H1 (cell line): ENCODE results near the gene SKP2. TPM values are rescaled to one million over a fixed set of nuclear protein-coding genes. Genes with fewer than 3 reads are reported as not detected.

Experiments used
- BACH1 ChIP-seq: IDR thresholded peaks from 2 replicates; pipeline ENCODE4 v1.6.1; 2012; ENCODE audit warnings: low read length, improper control_type of control experiment
- CBX8 ChIP-seq: fragments of 300-800, 300-1000 bp; sonication (generic); IDR thresholded peaks from 2 replicates; pipeline ENCODE4 v1.7.1; 2016; ENCODE audit warnings: low read depth, low read length, borderline replicate concordance
- CHD2 ChIP-seq: IDR thresholded peaks from 2 replicates; pipeline ENCODE4 v1.6.1; 2012; ENCODE audit warnings: low read length, improper control_type of control experiment
- CHD7 ChIP-seq: fragments of 300-600 bp; sonication (generic); IDR thresholded peaks from 2 replicates; pipeline ENCODE4 v1.7.1; 2012; ENCODE audit warnings: low read length, moderate library complexity, mild to moderate bottlenecking, inconsistent platforms; ENCODE audit not compliant: insufficient replicate concordance
- HDAC2 ChIP-seq, 2 experiments: fragments of 300-600 bp in 1 of 2; sonication (generic) in 1 of 2; IDR thresholded peaks; 2 replicates each; pipeline ENCODE4 v1.6.1; 2011 to 2012; ENCODE audit warnings: low read depth in 2 of 2, low read length in 2 of 2, mild to moderate bottlenecking in 2 of 2, moderate library complexity in 2 of 2, borderline replicate concordance in 1 of 2, inconsistent platforms in 1 of 2
- MAX ChIP-seq: IDR thresholded peaks from 2 replicates; pipeline ENCODE4 v1.6.1; 2012; ENCODE audit warnings: inconsistent platforms
- RFX5 ChIP-seq: IDR thresholded peaks from 2 replicates; pipeline ENCODE4 v1.6.1; 2011; ENCODE audit warnings: low read depth, low read length, improper control_type of control experiment, borderline replicate concordance
- RXRA ChIP-seq: IDR thresholded peaks from 2 replicates; pipeline ENCODE4 v1.6.1; 2011; ENCODE audit warnings: low read depth, mild to moderate bottlenecking, low read length, moderate library complexity; ENCODE audit not compliant: insufficient read depth
- SIRT6 ChIP-seq: IDR thresholded peaks from one replicate; pipeline ENCODE4 v1.7.1; 2012; ENCODE audit warnings: low read length, inconsistent platforms
- SRF ChIP-seq: IDR thresholded peaks from 2 replicates; pipeline ENCODE4 v1.6.1; 2011; ENCODE audit warnings: mild to moderate bottlenecking, low read depth, low read length, moderate library complexity
- TAF7 ChIP-seq: optimal IDR thresholded peaks from 2 replicates; pipeline ENCODE3; 2011; ENCODE audit warnings: low read depth, mild to moderate bottlenecking, inconsistent platforms, low read length, moderate library complexity, borderline replicate concordance
- ZNF274 ChIP-seq: IDR thresholded peaks from 2 replicates; pipeline ENCODE4 v1.7.0; 2012; ENCODE audit warnings: low read length, borderline replicate concordance; ENCODE audit errors: extremely low read depth
- polyA plus RNA-seq, 7 experiments: library from polyadenylated mRNA; depleted of rRNA in 3 of 7; stranded (reverse) in 5 of 7; unstranded in 2 of 7; fragments of >200 nt in 5 of 7; fragments of 200-250 nt in 2 of 7; gene quantifications; 1 replicate in 5 of 7; 2 replicates in 1 of 7; 4 replicates in 1 of 7; pipeline versions ENCODE4 v1.2.1 to v1.2.3, GENCODE V29; 2011 to 2013; ENCODE audit warnings: missing spikeins in 2 of 7, mixed read lengths in 2 of 7
- total RNA-seq: library from RNA; stranded (reverse); fragmentation: NEBNext Ultra II Directional; extraction: Animal tissue kit (Norgen Biotek cat#: 25700); gene quantifications from 2 replicates; pipeline ENCODE4 v1.2.1, GENCODE V29; 2021

The SKP2 gene
- total and polyA plus RNA-seq, 2 of the 8 experiments (the other 6 are each of a cell fraction or from before 2014, with no cell fraction given) = 49.9 to 104 TPM

- TF ChIP-seq CHD7 (no peak), SIRT6 (no peak), BACH1 (no peak), CHD2 (no peak), SRF (no peak), TAF7 (no peak), ZNF274 (no peak), CBX8 (no peak), RFX5 (no peak), RXRA (no peak), MAX (no peak), HDAC2 (IDR thresholded peaks at IDR 0.05; ENCODE audit: borderline replicate concordance in 1 of 2, low read depth in 2 of 2, low read length in 2 of 2) (no peak)
These were observed 20.7 kb downstream of the SKP2 start (continued) for GRCh38 chr5:36172599-36172998.
